ENCODE measurements around the gene SMURF2.
"Not testable (repeated sequence)": the region's sequence is repeated elsewhere in the genome, so short reads cannot be mapped to it uniquely, and the experiment has no call there.

The SMURF2 gene

DNA sequence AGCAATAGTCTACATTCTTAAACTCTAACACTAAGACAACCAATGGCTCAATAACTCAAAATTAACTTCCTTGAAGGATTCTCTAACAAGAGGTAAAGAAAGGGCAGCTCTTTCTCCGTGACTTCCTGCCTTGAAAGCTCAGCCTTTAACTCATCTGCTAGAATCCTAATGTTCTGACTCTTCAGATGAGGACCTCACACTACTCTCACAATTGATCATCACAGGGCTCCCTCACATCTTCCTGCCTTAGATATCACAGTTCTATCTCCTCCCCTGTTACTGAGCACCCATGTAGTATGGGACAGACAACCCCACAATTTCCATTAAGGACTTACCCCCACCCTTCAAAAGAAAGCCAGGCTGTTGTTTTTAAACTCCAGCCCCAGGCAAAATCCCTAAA is 33.5 kb downstream of the SMURF2 start:
- no peak for DNase-seq

DNA sequence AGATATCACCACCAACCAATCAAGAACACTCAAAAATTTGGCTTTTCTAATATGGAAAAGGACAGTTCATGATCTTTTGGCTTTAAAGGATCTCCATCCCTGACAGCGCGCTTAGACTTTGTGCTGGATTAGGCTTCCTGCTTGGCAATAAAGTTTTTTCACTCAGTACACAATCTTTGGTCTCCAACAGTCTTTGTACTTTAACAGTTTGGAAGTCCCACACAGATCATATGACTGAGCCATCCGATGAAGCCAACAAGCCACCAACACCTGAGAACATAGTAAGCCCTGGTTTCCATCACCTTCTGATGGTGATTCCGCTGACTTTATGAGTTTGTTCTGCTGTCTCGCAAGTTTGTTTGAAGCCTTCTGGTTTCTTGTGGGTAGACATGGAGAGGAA is 34.3 kb downstream of the SMURF2 start:
- no peak for DNase-seq

DNA sequence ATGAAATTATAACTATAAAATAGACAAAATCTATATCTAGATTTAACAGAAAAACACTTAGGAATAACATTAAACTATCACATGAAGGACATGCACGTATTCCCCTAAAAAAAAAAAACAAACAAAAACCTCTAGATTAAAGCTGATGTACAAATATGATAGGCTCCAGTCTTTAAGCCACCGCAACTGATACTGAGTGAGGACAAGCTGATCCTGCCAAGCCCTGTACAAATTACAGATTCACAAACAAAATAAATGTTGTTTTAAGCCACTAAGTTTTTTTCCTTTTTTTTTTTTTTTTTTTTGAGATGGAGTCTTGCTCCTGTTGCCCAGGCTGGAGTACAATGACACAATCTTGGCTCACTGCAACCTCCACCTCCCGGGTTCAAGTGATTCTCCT is 35.3 kb downstream of the SMURF2 start:
- no peak for DNase-seq

DNA sequence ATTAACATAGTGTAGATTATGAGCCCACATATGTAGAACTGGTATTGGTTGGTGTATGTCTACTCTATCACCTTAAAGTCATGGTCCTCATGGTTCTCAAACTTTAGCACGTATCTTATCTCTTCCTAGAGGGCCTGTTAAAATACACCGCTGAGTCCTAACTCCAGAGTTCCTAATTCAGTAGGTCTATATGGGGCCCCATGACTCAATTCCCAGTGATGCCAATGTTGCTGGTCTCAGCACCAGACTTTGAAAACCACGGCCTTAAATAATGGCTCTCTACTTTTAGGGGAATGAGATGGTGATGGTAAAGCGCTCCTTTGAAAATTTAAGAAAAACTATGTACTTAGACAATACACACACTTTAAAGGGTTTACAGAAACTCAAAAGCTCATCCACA is 36.6 kb downstream of the SMURF2 start:
- DNase-seq, result no peak

DNA sequence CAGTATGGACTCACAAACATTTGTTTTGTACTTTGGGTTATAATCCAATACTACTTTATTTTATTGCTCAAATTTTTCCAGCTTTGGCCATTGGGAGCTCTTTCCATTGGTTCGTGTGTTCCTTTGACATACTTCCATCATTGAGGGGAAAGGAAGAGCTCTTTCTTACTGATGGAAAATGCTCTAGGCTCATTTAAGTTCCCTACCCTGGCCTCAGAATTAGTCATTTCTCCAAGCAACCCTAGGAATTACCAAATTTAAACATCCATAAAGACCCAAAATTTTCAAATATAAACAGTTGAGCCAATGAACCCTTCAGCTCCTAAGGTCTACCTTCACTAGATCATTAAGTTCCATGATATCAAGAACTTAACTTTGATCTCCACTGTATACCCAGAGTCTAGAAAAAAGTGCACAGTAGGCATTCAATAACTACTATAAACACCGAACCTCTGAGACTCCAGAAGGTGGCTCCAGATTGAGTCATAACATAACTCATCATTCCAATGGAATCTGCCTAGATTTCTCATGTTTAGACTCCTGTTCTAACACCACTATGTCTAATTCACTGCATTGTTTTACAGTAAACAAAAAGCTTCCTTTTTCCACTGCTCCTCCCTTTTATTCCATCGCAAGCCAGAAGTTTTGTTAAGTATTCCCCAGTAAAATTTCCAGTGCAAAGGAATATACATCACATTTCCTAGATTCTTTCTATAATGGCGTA is 39.0 kb downstream of the SMURF2 start:
- DNase-seq, result no peak

DNA sequence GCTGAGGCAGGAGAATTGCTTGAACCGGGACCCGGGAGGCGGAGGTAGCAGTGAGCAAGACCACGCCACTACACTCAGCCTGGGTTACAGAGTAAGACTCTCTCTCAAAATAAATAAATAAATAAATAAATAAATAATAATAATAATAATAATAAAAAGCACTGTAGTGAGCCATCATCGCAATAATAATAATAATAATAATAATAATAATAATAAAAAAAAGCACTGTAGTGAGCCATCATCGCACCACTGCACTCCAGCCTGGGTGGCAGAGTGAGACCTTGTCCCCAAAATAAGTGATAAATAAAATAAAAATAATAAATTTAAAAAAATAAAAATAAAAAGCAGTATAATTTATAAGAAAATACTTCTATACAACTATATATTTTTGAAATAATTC is 40.3 kb downstream of the SMURF2 start:
- DNase-seq, result no peak

DNA sequence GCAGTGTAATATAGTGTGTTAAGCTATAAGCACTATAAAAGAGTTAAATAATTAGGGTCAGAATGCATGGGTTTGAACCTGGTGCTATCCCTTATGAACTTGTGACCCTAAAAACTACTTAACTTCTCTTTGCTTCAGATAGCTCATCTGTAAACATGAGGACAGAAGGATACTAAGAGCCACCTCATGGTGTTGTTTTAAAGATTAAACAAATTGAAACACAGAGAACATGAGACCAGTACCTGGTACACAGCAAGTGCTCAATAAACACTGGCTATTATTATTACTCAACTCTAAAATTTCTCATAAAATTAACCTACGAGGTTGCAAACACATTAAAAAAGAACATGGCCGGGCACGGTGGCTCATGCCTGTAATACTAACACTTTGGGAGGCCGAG is 43.3 kb downstream of the SMURF2 start:
- no peak for DNase-seq

DNA sequence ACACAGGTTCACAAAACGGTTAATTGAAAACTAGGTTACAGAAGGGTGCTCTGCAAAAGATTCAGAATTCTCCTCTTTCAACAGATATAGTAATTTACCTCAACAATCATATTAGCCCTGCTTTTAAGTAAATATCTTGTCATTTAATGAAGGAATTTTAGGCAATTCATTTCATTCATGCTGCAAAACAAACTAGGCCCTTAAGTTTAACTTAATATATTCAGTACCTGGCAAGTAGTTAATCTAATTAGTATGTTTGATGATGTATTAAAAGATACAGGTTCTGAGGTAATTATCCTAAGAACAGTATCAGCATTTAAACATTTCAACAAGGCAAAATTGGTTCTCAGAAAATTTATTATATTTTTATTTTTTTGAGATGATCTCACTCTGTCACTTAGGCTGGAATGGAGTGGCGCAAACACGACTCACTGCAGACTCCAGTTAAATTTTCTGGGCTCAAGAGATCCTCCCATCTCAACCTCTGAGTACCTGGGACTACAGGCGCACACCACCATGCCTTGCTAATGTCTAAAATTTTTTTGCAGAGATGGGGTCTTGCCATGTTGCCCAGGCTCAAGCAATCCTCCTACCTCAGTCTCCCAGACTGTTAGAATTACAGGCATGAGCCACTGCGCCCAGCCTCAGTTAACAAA is 44.9 kb downstream of the SMURF2 start:
- no peak for DNase-seq

DNA sequence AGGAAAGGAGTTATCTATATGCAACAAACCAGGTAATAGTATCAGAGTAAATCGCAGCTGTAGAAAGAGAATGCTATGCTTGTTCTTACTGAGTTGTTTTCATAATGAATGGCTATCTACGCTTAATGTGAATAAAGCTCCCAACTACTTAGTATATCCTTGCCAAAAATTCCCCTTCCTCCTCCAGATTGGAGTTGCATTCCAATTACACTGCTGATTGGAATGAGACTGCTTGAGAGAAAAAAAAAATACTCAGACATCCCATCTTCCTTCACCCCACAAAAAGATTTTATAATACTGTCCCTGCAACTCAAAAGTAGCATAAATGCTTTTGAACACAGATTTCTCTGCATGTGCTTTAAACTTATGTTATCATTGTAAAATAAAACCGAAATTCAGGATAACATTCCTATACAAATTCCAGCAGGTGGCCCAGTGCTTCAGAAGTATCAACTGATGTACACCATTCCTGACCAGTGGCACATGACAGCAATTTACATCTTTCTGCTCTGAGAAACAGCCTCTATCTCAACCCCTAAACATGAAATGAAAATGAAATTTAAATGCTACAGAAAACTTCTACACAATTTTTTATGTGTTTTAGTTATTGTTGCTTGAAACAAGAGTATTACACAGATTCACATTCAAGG is 47.0 kb downstream of the SMURF2 start:
- no peak for DNase-seq

DNA sequence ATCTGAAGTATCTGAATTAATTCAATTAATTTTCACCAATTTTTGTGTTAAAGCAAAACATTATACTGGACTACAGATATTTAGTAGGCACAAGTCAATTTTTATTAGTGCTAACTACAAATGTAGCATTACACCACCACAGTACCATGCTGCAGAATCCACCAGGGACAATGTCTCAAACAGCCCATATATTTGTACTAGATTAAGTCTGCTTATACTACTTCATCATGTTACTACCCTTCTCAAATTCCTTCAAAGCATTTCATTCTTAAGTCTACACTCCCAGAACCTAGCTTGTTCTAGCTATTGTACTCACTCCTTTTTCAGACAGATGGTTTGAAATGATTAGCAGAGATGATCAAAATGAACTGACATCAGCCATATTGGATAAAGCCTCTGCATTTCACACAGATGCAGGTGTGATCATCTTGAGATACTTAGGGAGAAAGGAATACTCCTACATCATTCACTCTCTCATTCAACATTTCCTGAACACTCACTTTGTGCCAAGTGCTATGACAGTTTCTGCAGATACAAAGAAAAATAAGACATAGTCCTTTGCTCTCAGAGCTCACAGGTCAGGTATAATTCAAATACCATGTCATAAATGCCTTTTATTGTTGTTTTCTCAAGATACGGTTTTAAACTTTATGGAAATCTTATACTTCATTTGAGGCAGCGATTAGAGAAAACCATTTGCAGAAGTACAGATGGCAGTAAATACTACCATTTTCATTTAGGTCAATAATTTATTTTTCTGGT is 47.7 kb downstream of the SMURF2 start:
- no peak for DNase-seq

DNA sequence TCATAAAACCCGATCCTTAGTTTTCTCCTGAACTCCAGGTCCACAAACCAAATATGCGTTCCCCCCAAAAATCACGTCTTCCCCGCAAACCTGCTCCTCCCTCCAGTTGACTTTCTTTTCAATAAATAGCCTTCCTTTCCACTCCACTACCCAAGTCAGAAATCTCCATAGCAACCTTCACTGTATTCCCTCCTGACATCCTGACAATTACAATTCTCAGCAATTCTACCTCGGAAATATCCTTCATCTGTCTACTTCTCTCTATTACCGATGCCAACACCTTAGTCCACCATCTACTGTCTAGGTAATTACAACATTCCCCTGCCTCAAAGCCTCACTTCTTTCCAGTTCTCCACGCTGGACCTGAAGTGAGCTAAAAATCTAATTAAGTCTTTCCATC is 50.7 kb downstream of the SMURF2 start:
- no peak for DNase-seq

DNA sequence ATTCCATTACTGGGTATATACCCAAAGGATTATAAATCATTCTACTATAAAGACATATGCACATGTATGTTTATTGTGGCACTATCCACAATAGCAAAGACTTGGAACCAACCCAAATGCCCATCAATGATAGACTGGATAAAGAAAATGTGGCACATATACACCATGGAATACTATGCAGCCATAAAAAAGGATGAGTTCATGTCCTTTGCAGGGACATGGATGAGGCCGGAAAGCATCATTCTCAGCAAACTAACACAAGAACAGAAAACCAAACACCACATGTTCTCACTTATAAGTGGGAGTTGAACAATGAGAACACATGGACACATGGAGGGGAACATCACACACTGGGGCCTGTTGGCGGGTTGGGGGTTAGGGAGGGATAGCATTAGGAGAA is 51.9 kb downstream of the SMURF2 start:
- not testable (repeated sequence) for DNase-seq

DNA sequence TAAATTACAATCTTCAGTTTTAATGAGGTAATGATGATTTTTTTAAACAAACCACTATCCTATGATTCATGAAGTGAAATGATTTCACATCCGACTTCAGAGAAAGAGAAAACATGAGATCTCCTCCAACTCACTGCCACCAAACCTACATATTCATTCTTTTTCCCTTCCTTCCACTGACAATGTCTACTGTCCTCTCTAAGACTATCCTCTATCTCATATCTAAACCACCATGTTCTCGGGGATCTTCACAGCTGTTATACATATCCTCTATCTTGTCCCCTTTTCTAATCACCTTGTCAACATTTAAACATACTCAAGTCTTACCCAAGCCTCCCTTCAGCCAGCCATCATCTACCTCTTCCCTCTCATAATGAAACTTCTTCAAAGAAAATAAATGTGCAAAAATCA is 53.5 kb downstream of the SMURF2 start:
- DNase-seq, result no peak

DNA sequence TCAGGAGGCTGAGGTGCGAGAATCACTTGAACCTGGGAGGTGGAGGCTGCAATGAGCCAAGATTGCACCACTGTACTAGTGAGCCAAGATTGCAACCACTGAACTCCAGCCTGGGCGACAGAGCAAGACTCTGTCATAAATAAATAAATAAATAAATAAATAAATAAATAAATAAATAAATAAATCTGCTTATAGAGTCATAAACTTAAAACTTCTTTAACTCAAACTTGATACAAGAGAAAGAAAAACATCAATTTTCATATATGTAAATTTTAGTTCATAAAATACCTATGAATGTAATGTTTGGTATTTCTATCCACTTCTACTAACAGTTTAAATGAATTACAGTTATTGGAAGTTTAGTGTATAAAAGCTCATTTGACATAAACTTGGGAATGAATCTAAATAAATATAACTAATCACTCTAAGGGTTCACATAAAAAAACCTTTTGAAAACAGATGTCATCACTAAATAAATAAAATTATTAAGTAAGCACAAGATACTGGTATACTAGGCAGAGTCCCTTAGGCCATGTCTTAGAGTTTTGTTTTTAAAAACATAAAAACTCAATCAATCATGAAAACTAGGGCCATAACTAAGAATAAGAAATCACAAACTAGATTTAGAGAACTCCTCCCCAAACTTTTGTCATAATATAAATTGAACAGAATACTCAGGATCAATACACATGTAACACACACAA is 54.1 kb downstream of the SMURF2 start:
- DNase-seq, result no peak

DNA sequence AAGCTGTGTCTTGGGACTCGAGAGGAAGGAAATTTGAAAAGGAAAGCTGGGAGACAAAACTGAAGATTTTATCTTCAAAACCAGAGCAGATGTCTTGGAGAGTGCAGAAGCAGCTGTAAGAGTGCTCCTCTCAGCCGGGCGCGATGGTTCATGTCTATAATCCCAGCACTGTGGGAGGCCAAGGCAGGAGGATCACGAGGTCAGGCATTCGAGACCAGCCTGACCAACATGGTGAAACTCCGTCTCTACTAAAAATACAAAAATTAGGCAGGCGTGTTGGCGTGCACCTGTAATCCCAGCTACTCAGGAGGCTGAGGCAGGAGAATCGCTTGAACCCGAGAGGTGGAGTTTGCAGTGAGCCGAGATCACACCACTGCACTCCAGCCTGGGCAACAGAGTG is 57.6 kb downstream of the SMURF2 start:
- DNase-seq, result not testable (repeated sequence)

DNA sequence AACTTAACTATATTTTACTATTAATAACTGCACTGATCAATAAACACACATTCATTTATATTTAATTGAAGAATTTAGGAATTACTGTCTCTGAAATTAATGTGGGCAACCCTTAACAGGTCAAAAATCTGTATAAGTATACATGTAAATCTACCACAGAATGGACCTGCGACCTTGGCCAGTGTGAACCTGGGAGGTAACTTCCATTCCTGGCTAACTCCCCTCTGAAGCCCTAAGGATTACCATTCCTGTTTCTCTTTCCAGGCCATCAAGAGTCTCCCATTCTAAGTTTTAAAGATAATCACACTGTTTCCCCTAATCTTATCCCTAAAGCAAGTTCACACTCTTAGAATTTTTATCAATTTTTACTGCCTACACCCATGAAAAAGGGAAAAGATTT is 58.1 kb downstream of the SMURF2 start:
- no peak for DNase-seq

DNA sequence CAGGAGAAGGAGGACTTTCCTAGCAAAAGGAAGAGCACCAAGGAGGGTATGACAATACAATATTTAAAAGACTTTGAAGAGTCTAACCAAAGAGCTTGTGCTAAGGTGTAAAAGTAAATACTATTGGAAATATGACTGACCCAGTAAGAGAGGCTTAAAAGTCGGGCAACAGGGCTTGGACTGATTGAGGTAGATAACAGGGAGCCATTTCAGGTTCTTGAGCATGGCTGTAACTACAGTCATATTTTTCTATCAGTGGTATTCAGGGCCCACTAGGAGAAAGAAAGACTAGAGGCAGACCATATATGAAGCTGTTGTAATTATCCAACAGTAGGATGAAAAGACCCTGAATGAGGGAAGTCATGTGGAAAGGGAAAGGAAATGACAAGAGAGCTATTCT is 62.3 kb downstream of the SMURF2 start:
- DNase-seq, result no peak

DNA sequence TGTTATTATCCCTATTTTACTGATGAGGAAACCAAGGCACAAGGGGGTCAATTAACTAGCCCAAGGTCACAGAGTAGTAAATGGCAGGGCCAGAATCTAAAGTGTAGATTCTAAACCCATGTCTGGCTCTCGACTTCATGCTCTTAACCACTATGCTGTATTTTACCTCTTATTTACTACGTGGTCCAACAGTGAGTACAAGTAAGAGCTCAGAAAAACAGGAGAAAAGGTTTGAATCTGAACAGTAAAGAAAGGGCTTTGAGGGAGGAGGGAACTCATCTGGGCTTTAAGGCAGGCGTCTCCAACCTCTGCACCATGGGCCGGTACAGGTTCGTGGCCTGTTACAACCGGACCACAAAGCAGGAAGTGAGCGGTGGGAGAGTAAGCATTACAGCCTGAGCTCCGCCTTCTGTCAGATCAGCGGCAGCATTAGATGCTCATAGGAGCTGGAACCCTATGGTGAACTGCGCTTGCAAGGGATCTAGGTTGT is 62.9 kb downstream of the SMURF2 start:
- DNase-seq, result no peak

DNA sequence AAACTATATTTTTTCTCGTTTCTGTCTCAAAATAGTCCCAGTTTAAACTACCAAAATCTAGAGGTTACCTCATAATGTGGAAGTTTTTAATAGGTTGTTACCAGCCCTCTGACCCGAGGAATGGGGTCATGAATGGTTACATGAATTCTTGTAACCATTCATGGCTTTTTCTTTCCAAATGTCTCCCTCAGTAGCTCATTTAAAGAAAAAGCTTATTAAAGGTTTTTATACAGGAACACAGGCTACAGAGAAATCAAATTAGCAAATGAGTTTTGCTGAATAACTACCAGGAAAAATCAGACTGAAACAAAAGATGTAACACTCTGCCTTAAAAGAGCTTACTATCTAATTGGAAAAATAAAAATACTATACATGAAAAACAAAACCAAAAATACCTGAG is 63.4 kb downstream of the SMURF2 start:
- DNase-seq, result no peak

DNA sequence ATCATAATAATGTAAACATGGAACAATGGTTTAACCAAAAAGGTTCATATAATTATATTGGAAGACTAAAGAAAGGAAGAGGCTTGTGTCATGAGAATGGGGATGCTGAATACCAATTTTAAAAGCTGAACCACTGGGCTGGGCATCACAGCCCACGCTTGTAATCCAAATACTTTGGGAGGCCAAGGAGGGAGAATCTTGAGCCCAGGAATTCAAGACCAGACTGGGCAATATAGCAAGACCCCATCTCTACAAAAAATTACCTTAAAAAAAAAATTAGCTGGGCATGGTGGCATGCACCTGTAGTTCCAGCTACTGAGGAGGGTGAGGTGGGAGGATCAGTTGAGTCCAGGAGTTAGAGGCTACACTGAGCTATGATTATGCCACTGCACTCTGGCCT is 65.1 kb downstream of the SMURF2 start:
- DNase-seq, result no peak

DNA sequence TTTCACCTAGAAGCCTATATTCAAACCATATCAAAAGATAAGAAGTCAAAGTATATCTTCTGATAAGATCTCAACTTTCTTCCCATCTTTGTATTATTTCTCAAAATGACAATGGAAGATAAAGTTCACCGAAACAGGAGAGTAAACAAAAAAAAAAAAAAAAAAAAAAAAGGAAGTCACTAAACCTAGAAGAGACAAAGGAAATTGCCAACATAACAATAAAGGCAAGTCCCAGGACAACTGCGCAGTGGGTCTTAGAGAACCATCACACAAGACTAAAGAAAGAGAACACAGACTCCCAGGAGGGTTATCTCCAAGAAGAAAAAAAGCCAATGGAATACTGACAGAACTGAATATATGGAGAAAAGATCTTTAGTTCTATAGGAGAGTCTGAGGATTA is 65.7 kb downstream of the SMURF2 start:
- DNase-seq, result peak in 1 of 2 donors; percentile 12

DNA sequence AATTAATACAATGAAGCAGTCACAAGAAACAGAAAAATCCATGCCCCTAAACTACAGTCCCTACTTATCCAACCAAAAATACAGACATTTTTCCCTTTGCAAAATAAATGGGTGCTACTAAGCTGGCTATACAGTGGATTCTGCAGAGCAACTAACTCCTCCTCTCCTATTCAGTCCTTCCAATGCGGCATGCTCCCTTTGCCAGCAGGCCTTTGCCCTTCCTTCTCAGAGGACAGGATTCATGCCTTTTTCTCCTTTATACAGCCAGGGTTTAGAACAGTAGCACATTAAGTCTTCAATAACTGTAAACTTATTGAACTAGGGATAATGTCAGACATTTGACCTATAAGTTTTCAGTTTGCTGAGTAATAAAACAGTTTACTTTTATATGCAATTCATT is 70.2 kb downstream of the SMURF2 start:
- no peak for DNase-seq

DNA sequence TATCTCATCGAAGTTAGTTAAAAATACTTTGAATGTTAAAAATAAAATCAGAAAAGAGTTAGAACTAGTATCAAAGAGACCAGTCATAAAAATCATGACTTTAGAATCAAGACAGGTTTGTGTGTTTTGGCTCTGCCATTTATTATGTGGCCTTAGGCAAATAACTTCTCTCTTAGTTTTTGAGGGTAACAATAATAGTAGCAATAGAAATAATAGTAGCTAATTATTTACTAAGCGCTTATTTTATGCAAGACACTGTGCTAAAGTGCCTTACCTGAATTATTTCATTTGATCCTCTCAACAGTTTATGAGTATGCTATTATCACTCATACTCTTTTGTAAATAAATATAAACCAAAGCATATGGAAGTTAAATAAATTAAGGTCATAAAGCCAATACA is 77.0 kb downstream of the SMURF2 start:
- DNase-seq, result no peak
